SK-N-MC (cell line): ENCODE measurements around the gene GPATCH8.

Experiments
- EZH2 ChIP-seq: fragments of 200-600 bp; sonication (generic); IDR thresholded peaks from one replicate; pipeline ENCODE4 v1.6.1; 2017; ENCODE audit warnings: antibody characterized with exemption
- POLR2AphosphoS5 ChIP-seq: IDR thresholded peaks from 2 replicates; pipeline ENCODE4 v1.6.1; 2012; ENCODE audit warnings: mild to moderate bottlenecking, low read depth, low read length, borderline replicate concordance

DNA sequence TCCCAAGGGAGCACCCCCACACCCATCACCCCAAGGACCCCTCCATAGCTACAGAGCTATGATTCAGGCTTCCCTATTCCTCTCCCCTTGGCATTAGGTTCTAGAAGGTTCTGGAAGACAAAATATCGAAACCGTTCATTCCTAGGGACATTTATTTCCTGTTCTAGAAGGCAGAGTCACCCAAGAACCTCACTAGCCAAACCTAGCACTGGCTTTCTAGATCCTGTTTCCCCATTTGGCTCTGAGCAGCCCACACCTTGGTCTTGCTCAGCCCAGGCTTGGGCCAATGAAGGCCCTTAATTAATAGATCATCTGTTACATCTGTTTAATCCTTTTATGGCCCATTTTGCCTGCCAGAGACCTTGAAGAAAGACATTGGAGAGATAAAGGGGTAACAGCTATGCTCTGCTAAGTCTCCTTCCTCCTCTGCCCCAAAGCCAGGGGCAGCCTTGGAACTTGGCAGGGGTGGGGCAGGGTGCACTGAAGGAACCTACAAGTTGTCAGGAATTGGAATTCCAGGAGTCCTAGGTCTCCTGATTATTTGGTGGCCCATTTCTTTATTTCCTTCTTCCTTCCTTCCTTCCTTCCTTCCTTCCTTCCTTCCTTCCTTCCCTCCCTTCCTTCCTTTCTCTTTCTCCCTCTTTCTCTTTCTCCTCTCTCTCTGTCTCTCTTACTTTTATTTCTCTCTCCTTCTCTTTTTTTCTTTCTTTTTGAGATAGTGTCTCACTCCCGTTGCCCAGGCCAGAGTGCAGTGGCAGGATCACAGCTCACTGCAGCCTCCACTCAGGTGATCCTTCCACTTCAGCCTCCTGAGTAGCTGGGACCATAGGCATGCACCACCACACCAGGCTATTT lies 45.4 kb upstream of the GPATCH8 start:
- no peak for TF ChIP-seq POLR2AphosphoS5
- TF ChIP-seq EZH2: no peak
